Testis (tissue), 2 donors: ENCODE data around the gene ADAP1.

Source experiments
- POLR2A ChIP-seq: fragments of 450-650 bp; IDR thresholded peaks from one replicate; pipeline ENCODE4 v1.6.1; 2017; ENCODE audit warnings: antibody characterized with exemption, mild to moderate bottlenecking, moderate library complexity
- TF ChIP-seq, protein P1 (sequence below), 3 experiments: fragments of 450-650 bp in 2 of 3; fragments of 200-600 bp in 1 of 3; sonication (generic) in 1 of 3; IDR thresholded peaks; one replicate each; pipeline ENCODE4 v1.5.1; 2016 to 2019; ENCODE audit warnings: antibody characterized with exemption in 3 of 3, mild to moderate bottlenecking in 2 of 3, moderate library complexity in 1 of 3

DNA sequence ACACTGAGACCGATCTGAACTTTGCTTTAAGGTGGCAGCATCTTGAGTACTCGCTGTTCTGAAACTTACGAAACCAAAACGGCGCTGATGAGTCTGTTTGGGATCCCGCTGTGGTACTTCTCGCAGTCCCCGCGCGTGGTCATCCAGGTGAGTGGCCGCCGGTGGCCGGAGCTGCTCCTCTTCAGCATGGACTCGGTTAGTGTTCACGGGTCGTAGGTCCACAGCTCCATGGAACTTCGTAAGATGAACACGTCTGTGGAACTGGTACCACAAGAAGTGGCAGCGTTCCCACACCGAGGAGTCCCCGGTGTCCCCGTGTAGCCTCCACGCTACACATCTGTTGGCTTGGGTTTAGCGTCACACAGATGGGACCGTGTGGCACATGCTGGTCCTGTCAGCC is 88.6 kb downstream of the ADAP1 start:
- TF ChIP-seq, protein P1, sequence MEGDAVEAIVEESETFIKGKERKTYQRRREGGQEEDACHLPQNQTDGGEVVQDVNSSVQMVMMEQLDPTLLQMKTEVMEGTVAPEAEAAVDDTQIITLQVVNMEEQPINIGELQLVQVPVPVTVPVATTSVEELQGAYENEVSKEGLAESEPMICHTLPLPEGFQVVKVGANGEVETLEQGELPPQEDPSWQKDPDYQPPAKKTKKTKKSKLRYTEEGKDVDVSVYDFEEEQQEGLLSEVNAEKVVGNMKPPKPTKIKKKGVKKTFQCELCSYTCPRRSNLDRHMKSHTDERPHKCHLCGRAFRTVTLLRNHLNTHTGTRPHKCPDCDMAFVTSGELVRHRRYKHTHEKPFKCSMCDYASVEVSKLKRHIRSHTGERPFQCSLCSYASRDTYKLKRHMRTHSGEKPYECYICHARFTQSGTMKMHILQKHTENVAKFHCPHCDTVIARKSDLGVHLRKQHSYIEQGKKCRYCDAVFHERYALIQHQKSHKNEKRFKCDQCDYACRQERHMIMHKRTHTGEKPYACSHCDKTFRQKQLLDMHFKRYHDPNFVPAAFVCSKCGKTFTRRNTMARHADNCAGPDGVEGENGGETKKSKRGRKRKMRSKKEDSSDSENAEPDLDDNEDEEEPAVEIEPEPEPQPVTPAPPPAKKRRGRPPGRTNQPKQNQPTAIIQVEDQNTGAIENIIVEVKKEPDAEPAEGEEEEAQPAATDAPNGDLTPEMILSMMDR (IDR thresholded peaks at IDR 0.05), result no peak
- TF ChIP-seq POLR2A, result no peak
